Liver (tissue), 9 donors: ENCODE data around the gene ARFGAP1. TPM values are rescaled to one million over a fixed set of nuclear protein-coding genes. Genes with fewer than 3 reads are reported as not detected.

Experiments
- DNase-seq: peaks from one replicate; pipeline ENCODE4 v3.0.0-alpha.2; 2017; ENCODE audit warnings: low spot score
- H3K27ac ChIP-seq, 2 donors: one replicate each; pipeline ENCODE4 v1.7.0; 2013; ENCODE audit warnings: inconsistent platforms in 2 of 2, low read length in 2 of 2, control low read depth in 1 of 2, low read depth in 1 of 2, mild to moderate bottlenecking in 1 of 2
- H3K27me3 ChIP-seq, 4 donors: one replicate each; pipeline versions ENCODE4 v1.6.1 to v1.7.0; 2013; ENCODE audit warnings: low read length in 3 of 4, inconsistent platforms in 1 of 4, mild to moderate bottlenecking in 1 of 4, moderate library complexity in 1 of 4; ENCODE audit not compliant: control insufficient read depth in 4 of 4, insufficient read depth in 4 of 4
- H3K36me3 ChIP-seq, 4 donors: one replicate each; pipeline versions ENCODE4 v1.6.1 to v1.7.0; 2013; ENCODE audit warnings: low read length in 3 of 4, mild to moderate bottlenecking in 3 of 4, low read depth in 1 of 4, moderate library complexity in 1 of 4; ENCODE audit not compliant: control insufficient read depth in 4 of 4, insufficient read depth in 3 of 4
- H3K4me1 ChIP-seq, 4 donors: one replicate each; pipeline versions ENCODE4 v1.6.1 to v1.7.0; 2013; ENCODE audit warnings: low read length in 3 of 4, mild to moderate bottlenecking in 3 of 4, moderate library complexity in 1 of 4; ENCODE audit not compliant: control insufficient read depth in 4 of 4, insufficient read depth in 4 of 4
- H3K4me3 ChIP-seq, 3 donors: one replicate each; pipeline versions ENCODE4 v1.6.1 to v1.7.0; 2013; ENCODE audit warnings: low read length in 3 of 3, control low read depth in 1 of 3, low read depth in 1 of 3, mild to moderate bottlenecking in 1 of 3
- H3K9ac ChIP-seq, 2 donors: one replicate each; pipeline ENCODE4 v1.7.0; 2013; ENCODE audit warnings: low read length in 2 of 2, mild to moderate bottlenecking in 2 of 2, moderate library complexity in 2 of 2, control low read depth in 1 of 2, low read depth in 1 of 2
- H3K9me3 ChIP-seq, 4 donors: one replicate each; pipeline versions ENCODE4 v1.6.1 to v1.7.0; 2013; ENCODE audit warnings: low read length in 3 of 4; ENCODE audit not compliant: control insufficient read depth in 4 of 4
- EGR1 ChIP-seq, 2 donors: IDR thresholded peaks; 2 replicates each; pipeline ENCODE4 v1.6.1; 2016 to 2018; ENCODE audit warnings: antibody characterized with exemption in 2 of 2, low read depth in 2 of 2
- FOXA1 ChIP-seq: IDR thresholded peaks from 2 replicates; pipeline ENCODE4 v1.6.1; 2016; ENCODE audit warnings: antibody characterized with exemption
- GABPA ChIP-seq, 2 donors: IDR thresholded peaks in 1 of 2; conservative IDR thresholded peaks in 1 of 2; 2 replicates each; pipeline ENCODE4 v1.6.1; 2016; ENCODE audit warnings: antibody characterized with exemption in 2 of 2, mild to moderate bottlenecking in 1 of 2, moderate library complexity in 1 of 2
- HNF4A ChIP-seq, 2 donors: conservative IDR thresholded peaks; 2 replicates each; pipeline ENCODE4 v1.6.1; 2016; ENCODE audit warnings: antibody characterized with exemption in 2 of 2, mild to moderate bottlenecking in 2 of 2
- HNF4G ChIP-seq: IDR thresholded peaks from 2 replicates; pipeline ENCODE4 v1.6.1; 2016; ENCODE audit warnings: antibody characterized with exemption
- JUND ChIP-seq, 2 donors: IDR thresholded peaks; 2 replicates each; pipeline ENCODE4 v1.6.1; 2016; ENCODE audit warnings: antibody characterized with exemption in 2 of 2
- NR2F2 ChIP-seq: IDR thresholded peaks from 2 replicates; pipeline ENCODE4 v1.6.1; 2016; ENCODE audit warnings: antibody characterized with exemption
- RAD21 ChIP-seq, 2 donors: IDR thresholded peaks; 2 replicates each; pipeline ENCODE4 v1.6.1; 2016; ENCODE audit warnings: antibody characterized with exemption in 2 of 2, mild to moderate bottlenecking in 2 of 2
- REST ChIP-seq: IDR thresholded peaks from 2 replicates; pipeline ENCODE4 v1.6.1; 2016; ENCODE audit warnings: antibody characterized with exemption, mild to moderate bottlenecking
- RXRA ChIP-seq, 2 donors: IDR thresholded peaks; 2 replicates each; pipeline ENCODE4 v1.6.1; 2017 to 2018; ENCODE audit warnings: antibody characterized with exemption in 2 of 2, mild to moderate bottlenecking in 1 of 2
- SP1 ChIP-seq: IDR thresholded peaks from 2 replicates; pipeline ENCODE4 v1.6.1; 2018; ENCODE audit warnings: antibody characterized with exemption, mild to moderate bottlenecking
- TAF1 ChIP-seq: conservative IDR thresholded peaks from 2 replicates; pipeline ENCODE4 v1.6.1; 2016; ENCODE audit warnings: antibody characterized with exemption, mild to moderate bottlenecking
- YY1 ChIP-seq: IDR thresholded peaks from 2 replicates; pipeline ENCODE4 v1.6.1; 2016; ENCODE audit warnings: antibody characterized with exemption, mild to moderate bottlenecking
- WGBS: extraction: QIAGEN DNeasy Blood & Tissue Kit; methylation state at CpG from one replicate; pipeline ENCODE4 v1.1.7; 2013; 5-methylcytosine and 5-hydroxymethylcytosine counted together
- polyA plus RNA-seq, 2 donors: library from polyadenylated mRNA; stranded (reverse) in 1 of 2; unstranded in 1 of 2; fragments of 200-250 nt in 1 of 2; fragments of >200 nt in 1 of 2; fragmentation: Nextera tagmentation in 1 of 2; extraction: Ambion mirVana in 1 of 2; gene quantifications; one replicate each; pipeline versions ENCODE4 v1.2.1 to v1.2.3, GENCODE V29; 2013 to 2015
- total RNA-seq, 2 donors: library from RNA; depleted of rRNA; stranded (reverse); fragments of >200 nt; gene quantifications; one replicate each; pipeline ENCODE4 v1.2.3, GENCODE V29; 2014
- TF ChIP-seq, protein P1 (sequence below): IDR thresholded peaks from 2 replicates; pipeline ENCODE4 v1.6.1; 2016; ENCODE audit warnings: antibody characterized with exemption
- TF ChIP-seq, protein P2 (sequence below): IDR thresholded peaks from 2 replicates; pipeline ENCODE4 v1.6.1; 2016; ENCODE audit warnings: antibody characterized with exemption
- TF ChIP-seq, protein P3 (sequence below): fragments of 150-350 bp; IDR thresholded peaks from 2 replicates; pipeline ENCODE4 v1.5.1; 2017; ENCODE audit warnings: improper control_type of control experiment, low read depth, low read length; ENCODE audit not compliant: missing input control
- TF ChIP-seq, protein P4 (sequence below): IDR thresholded peaks from 2 replicates; pipeline ENCODE4 v1.6.1; 2016; ENCODE audit warnings: antibody characterized with exemption
- donor health status: healthy.
- donor health status: healthy.
- donor health status: healthy.
- donor health status: healthy.
- donor health status: healthy.

Gene ARFGAP1
- total and polyA plus RNA-seq, 4 donors: 11.2 to 29.7 (median 21.8) TPM

DNA sequence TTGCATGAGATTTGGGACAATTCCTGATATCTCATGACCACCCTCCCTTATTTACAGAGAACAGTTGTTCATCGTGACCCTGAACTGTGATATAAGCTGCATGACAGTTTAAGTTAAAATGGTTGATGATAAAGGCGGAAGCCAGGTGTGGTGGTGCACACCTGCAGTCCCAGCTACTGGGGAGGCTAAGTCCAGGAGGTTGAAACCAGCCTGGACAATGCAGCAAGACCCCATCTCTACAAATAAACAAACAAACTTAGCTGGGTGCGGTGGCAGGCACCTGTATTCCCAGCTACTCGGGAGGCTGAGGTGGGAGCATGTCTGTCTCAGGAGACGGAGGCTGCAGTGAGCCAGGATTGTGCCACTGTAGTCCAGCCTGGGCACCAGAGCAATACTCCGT, 44.4 kb downstream of the ARFGAP1 start:
- no peaks in the 10 kb centered on the region for H3K4me1 ChIP-seq

DNA sequence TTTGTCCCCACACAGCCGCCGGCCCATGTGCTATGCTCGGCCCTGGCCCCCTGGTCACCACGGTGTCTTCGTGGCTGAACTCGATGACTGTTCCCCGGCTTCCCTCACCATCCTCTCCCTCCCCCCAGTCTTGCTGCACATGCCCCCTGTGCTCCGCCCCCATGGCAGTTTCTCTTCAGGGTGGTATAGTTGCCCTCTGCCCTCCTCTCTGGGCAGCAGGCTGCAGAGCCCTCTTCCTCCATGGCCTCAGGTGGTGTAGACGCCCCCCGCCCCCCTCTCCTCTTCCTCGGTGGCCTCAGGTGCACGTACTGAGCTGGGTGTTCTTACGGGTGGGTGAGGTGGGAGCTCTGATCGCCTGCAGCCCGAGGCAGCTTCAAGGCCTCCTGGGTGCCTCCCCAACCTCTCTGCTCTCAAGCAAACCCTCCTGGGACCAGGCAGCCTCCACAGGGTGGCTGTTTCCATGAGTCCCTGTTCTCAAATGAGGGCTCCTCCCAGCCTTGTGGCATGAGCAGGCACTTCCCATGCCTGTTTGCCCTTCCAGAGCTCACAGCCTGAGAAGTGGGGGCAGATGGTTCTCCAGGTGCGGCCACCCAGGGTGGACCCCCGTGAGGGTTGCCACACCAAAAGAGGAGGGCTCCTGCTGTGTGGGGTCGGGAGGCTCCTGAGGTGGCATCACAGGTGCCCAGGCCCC, 45.1 kb downstream of the ARFGAP1 start:
- DNase-seq: no peak
- Histone ChIP-seq H3K9me3 (no peaks in the 10 kb centered on the region), H3K27ac (no peak overlapping the region), H3K9ac (no peak overlapping the region), H3K36me3 (no peaks in the 10 kb centered on the region), H3K4me3 (no peak overlapping the region), H3K4me1 (no peaks in the 10 kb centered on the region), H3K27me3 (no peaks in the 10 kb centered on the region)
- 79% methylated on average over 18 of the region's 18 CpGs for WGBS
- TF ChIP-seq, protein P1, sequence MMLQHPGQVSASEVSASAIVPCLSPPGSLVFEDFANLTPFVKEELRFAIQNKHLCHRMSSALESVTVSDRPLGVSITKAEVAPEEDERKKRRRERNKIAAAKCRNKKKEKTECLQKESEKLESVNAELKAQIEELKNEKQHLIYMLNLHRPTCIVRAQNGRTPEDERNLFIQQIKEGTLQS: no peak
- TF ChIP-seq HNF4G (no peak), EGR1 (IDR thresholded peaks at IDR 0.05; ENCODE audit: low read depth in 2 of 2) (no peak), JUND (IDR thresholded peaks at IDR 0.05) (no peak), HNF4A (conservative IDR thresholded peaks at IDR 0.05) (no peak), TAF1 (no peak), NR2F2 (no peak), RXRA (IDR thresholded peaks at IDR 0.05) (no peak), GABPA (IDR thresholded peaks at IDR 0.05 in 1 of 2, conservative IDR thresholded peaks at IDR 0.05 in 1 of 2) (no peak)
- TF ChIP-seq, protein P2, sequence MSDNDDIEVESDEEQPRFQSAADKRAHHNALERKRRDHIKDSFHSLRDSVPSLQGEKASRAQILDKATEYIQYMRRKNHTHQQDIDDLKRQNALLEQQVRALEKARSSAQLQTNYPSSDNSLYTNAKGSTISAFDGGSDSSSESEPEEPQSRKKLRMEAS: no peak
- TF ChIP-seq, protein P3, sequence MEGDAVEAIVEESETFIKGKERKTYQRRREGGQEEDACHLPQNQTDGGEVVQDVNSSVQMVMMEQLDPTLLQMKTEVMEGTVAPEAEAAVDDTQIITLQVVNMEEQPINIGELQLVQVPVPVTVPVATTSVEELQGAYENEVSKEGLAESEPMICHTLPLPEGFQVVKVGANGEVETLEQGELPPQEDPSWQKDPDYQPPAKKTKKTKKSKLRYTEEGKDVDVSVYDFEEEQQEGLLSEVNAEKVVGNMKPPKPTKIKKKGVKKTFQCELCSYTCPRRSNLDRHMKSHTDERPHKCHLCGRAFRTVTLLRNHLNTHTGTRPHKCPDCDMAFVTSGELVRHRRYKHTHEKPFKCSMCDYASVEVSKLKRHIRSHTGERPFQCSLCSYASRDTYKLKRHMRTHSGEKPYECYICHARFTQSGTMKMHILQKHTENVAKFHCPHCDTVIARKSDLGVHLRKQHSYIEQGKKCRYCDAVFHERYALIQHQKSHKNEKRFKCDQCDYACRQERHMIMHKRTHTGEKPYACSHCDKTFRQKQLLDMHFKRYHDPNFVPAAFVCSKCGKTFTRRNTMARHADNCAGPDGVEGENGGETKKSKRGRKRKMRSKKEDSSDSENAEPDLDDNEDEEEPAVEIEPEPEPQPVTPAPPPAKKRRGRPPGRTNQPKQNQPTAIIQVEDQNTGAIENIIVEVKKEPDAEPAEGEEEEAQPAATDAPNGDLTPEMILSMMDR: no peak

More for the DNA sequence above, 44.4 kb downstream of the ARFGAP1 start:
- Histone ChIP-seq H3K36me3 (no peaks in the 10 kb centered on the region), H3K9ac (no peak overlapping the region), H3K27ac (no peak overlapping the region), H3K27me3 (no peaks in the 10 kb centered on the region), H3K4me3 (no peak overlapping the region), H3K9me3 (no peaks in the 10 kb centered on the region)
- 88% methylated on average over 6 of the region's 6 CpGs for WGBS
- TF ChIP-seq TAF1 (no peak), GABPA (IDR thresholded peaks at IDR 0.05 in 1 of 2, conservative IDR thresholded peaks at IDR 0.05 in 1 of 2) (no peak), FOXA1 (no peak), RAD21 (IDR thresholded peaks at IDR 0.05) (no peak)
- no peak for DNase-seq

DNA sequence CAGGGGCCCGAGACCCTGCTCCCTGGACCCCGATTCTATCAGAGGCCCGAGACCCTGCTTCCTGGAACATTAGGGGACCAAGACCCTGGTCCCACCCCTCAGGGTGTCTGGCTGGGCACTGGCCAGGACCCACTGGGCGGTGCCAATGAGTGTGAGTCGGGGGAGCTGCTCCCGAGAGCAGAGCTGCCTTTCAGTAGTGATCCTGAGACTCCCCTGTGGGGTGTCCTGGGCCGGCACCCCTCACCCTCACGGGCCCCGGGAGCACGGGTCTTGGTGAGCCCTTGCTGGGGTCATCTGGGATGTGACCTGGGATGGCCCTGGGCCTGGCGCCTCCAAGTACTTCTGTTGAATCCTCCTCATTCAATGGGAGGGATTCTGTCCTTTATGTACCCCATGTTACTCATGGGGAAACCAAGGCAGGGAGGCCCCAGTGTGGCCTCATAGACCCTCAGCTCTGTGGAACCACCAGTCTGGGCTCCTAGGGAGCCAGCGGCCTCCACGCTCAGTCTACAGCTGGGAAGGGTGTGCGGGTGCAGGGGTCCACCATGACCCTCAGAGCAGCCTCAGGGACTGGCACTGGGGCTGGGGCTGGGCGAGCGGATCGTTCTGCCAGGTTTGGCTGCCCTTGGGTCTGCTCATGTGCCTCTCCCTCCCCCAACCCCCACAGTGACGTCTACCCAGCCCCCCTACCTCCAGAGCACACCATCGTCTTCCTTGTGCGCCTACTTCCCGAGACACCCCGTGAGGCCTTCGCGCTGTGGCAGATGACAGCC, 46.0 kb downstream of the ARFGAP1 start:
- Histone ChIP-seq H3K27me3 (no peaks in the 10 kb centered on the region), H3K9me3 (no peaks in the 10 kb centered on the region), H3K36me3 (no peaks in the 10 kb centered on the region), H3K4me1 (no peaks in the 10 kb centered on the region), H3K9ac (no peak overlapping the region), H3K27ac (no peak overlapping the region), H3K4me3 (no peak overlapping the region)
- WGBS: 89% methylated on average over 24 of the region's 24 CpGs
- no peak for DNase-seq
- TF ChIP-seq EGR1 (IDR thresholded peaks at IDR 0.05; ENCODE audit: low read depth in 2 of 2) (no peak), TAF1 (no peak), NR2F2 (no peak), SP1 (no peak), GABPA (IDR thresholded peaks at IDR 0.05 in 1 of 2, conservative IDR thresholded peaks at IDR 0.05 in 1 of 2) (no peak), REST (no peak), YY1 (no peak), HNF4G (no peak)
- TF ChIP-seq, protein P4, sequence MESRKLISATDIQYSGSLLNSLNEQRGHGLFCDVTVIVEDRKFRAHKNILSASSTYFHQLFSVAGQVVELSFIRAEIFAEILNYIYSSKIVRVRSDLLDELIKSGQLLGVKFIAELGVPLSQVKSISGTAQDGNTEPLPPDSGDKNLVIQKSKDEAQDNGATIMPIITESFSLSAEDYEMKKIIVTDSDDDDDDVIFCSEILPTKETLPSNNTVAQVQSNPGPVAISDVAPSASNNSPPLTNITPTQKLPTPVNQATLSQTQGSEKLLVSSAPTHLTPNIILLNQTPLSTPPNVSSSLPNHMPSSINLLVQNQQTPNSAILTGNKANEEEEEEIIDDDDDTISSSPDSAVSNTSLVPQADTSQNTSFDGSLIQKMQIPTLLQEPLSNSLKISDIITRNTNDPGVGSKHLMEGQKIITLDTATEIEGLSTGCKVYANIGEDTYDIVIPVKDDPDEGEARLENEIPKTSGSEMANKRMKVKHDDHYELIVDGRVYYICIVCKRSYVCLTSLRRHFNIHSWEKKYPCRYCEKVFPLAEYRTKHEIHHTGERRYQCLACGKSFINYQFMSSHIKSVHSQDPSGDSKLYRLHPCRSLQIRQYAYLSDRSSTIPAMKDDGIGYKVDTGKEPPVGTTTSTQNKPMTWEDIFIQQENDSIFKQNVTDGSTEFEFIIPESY: no peak
- TF ChIP-seq, protein P1: no peak
- TF ChIP-seq, protein P2: no peak
